ENCODE results near the gene GPC5.

DNA sequence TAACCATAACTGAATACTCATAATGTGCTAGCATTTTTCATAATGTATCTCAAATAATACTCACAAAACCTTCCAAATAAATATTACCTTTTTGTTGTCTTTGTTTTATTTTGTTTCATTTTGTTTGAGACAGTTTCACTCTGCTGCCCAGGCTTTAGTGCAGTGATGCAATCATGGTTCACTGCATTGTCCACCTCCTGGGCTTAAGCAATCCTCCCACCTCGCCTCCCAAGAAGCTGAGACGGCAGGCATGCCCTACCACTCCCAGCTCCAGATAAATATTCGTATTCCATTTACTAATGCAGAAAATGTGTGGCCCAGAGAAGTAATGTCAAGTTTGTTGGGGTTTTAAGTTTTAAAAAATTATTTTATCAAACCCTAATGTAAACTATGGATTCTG, 739.1 kb downstream of the GPC5 start:
- no peak for TF ChIP-seq EZH2 (IDR thresholded peaks at IDR 0.05; ENCODE audit: insufficient read depth, poor library complexity, severe bottlenecking)
- TF ChIP-seq EZH2phosphoT487 (IDR thresholded peaks at IDR 0.05; ENCODE audit: insufficient read depth, low read depth) = no peak

All from GM23248 (cell line).